Breast epithelium (tissue), 3 donors: ENCODE measurements around the gene HIPK2.

Source experiments
- POLR2A ChIP-seq: fragments of 450-650 bp; IDR thresholded peaks from one replicate; pipeline ENCODE4 v1.6.1; 2016; ENCODE audit warnings: antibody characterized with exemption, mild to moderate bottlenecking, moderate library complexity
- POLR2AphosphoS5 ChIP-seq, 3 donors: sonication (generic); formaldehyde crosslinking; IDR thresholded peaks; one replicate each; pipeline ENCODE4 v1.6.1; 2017; ENCODE audit warnings: antibody characterized with exemption in 3 of 3
- TF ChIP-seq, protein P1 (sequence below), 3 donors: fragments of 450-650 bp; IDR thresholded peaks; one replicate each; pipeline ENCODE4 v1.5.1; 2016 to 2017; ENCODE audit warnings: antibody characterized with exemption in 3 of 3, mild to moderate bottlenecking in 3 of 3, moderate library complexity in 3 of 3

DNA sequence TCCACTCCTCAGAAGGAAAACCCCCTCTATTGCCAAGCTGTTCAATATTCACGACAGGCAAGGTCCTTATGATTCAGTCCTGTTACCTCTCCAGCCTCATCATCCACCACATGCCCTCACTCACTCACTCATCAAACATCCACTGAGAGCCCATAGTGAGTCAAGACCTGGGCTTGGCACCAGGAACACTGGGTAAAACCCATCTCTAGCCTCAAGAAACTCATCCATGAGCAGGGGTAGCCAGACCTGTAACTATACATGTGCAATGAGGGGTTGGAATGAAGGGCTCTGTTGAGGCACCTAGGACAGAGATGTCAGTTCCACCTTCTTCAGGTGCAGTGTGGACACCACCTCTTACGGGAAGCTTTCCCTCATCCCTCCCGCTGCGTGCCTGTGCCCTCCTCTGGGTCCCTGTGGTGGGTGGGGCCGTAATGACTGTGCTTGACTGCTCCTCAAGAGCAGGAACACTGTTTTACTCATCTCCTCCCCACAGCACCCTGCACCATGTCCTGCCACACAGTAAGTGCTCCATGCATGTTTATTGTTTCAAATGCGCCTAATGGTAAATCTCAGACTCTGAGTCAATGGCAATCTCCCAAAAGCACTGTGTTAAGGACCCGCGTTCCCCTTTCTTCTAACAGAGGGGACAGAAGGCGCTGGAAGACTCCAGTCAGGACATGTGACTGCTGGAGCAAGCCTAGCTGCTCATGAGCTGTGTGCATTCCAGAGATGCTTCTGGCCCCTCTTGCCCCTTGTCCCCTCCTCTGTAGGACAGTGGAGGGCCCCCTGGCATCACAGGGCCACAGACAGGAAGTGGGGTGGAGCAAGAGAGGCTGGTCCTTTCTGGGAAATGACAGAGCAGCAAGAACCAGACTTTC is 95.4 kb downstream of the HIPK2 start:
- TF ChIP-seq, protein P1, sequence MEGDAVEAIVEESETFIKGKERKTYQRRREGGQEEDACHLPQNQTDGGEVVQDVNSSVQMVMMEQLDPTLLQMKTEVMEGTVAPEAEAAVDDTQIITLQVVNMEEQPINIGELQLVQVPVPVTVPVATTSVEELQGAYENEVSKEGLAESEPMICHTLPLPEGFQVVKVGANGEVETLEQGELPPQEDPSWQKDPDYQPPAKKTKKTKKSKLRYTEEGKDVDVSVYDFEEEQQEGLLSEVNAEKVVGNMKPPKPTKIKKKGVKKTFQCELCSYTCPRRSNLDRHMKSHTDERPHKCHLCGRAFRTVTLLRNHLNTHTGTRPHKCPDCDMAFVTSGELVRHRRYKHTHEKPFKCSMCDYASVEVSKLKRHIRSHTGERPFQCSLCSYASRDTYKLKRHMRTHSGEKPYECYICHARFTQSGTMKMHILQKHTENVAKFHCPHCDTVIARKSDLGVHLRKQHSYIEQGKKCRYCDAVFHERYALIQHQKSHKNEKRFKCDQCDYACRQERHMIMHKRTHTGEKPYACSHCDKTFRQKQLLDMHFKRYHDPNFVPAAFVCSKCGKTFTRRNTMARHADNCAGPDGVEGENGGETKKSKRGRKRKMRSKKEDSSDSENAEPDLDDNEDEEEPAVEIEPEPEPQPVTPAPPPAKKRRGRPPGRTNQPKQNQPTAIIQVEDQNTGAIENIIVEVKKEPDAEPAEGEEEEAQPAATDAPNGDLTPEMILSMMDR (IDR thresholded peaks at IDR 0.05), result no peak
- TF ChIP-seq POLR2A, result no peak
- TF ChIP-seq POLR2AphosphoS5 (IDR thresholded peaks at IDR 0.05), result no peak
